Mesenteric fat pad (tissue), 1 donor: Measurements from ENCODE around the gene PTGER3. TPM values are rescaled to one million over a fixed set of nuclear protein-coding genes. Genes with fewer than 3 reads are reported as not detected.
"Not testable (repeated sequence)": the region's sequence is repeated elsewhere in the genome, so short reads cannot be mapped to it uniquely, and the experiment has no call there.

Experiments used
- DNase-seq: peaks from one replicate; pipeline ENCODE4 v3.0.0-alpha.2; 2020; ENCODE audit warnings: low spot score
- total RNA-seq: library from RNA; stranded (reverse); fragmentation: NEBNext Ultra II Directional; extraction: Animal tissue kit (Norgen Biotek cat#: 25700); gene quantifications from one replicate; pipeline ENCODE4 v1.2.1, GENCODE V29; 2021
- donor health status: DM: yes; HTN: yes; CAD: no.

Gene PTGER3
- total RNA-seq, 1 donor from 2014 or later, result 253 TPM

- DNase-seq, result no peak
Observed at GRCh38 chr1:71014178-71014579, 33.4 kb downstream of the PTGER3 start.

- no peak for DNase-seq
Observed at GRCh38 chr1:71002709-71003475, 44.7 kb downstream of the PTGER3 start.

GRCh38 chr1:71001624-71002023, 46.0 kb downstream of the PTGER3 start:
- DNase-seq, result no peak

GRCh38 chr1:70997793-70998192, 49.8 kb downstream of the PTGER3 start:
- no peak for DNase-seq

GRCh38 chr1:70994753-70995268, 52.8 kb downstream of the PTGER3 start:
- no peak for DNase-seq

GRCh38 chr1:70993798-70994197, 53.8 kb downstream of the PTGER3 start:
- no peak for DNase-seq

- DNase-seq, result no peak
Observed at GRCh38 chr1:70992521-70992920, 55.1 kb downstream of the PTGER3 start.

- no peak for DNase-seq
Observed at GRCh38 chr1:70990469-70991253, 57.0 kb downstream of the PTGER3 start.

- no peak for DNase-seq
Observed at GRCh38 chr1:70987497-70987896, 60.1 kb downstream of the PTGER3 start.

GRCh38 chr1:70985776-70986225, 61.8 kb downstream of the PTGER3 start:
- DNase-seq, result not testable (repeated sequence)

GRCh38 chr1:70985278-70985677, 62.3 kb downstream of the PTGER3 start:
- DNase-seq, result not testable (repeated sequence)

- DNase-seq, result no peak
Observed at GRCh38 chr1:70980361-70980760, 67.3 kb downstream of the PTGER3 start.

GRCh38 chr1:70979881-70980280, 67.7 kb downstream of the PTGER3 start:
- no peak for DNase-seq

- no peak for DNase-seq
Observed at GRCh38 chr1:70979313-70979712, 68.3 kb downstream of the PTGER3 start.

GRCh38 chr1:70978623-70979022, 69.0 kb downstream of the PTGER3 start:
- no peak for DNase-seq

GRCh38 chr1:70977575-70977974, 70.0 kb downstream of the PTGER3 start:
- no peak for DNase-seq

- no peak for DNase-seq
Observed at GRCh38 chr1:70977041-70977440, 70.6 kb downstream of the PTGER3 start.

GRCh38 chr1:70973754-70974153, 73.9 kb downstream of the PTGER3 start:
- no peak for DNase-seq

- DNase-seq, result no peak
Observed at GRCh38 chr1:70970407-70970806, 77.2 kb downstream of the PTGER3 start.

GRCh38 chr1:70966018-70966638, 81.5 kb downstream of the PTGER3 start:
- no peak for DNase-seq

- DNase-seq, result no peak
Observed at GRCh38 chr1:70963374-70963773, 84.2 kb downstream of the PTGER3 start.
